Nephron (organoid): ENCODE data around the gene SLC23A1.
A peak's percentile ranks its signal among the peaks of the same experiment; 100 is the strongest.

Experiments used
- H3K27ac Mint-ChIP-seq, 3 experiments: 2 replicates each; pipeline ENCODE4 v1.8.0; 2020; ENCODE audit warnings: mixed read lengths in 3 of 3, mild to moderate bottlenecking in 2 of 3, moderate library complexity in 1 of 3
- H3K27me3 Mint-ChIP-seq: 2 replicates; pipeline ENCODE4 v1.8.0; 2021; ENCODE audit warnings: low read depth, mild to moderate bottlenecking, moderate library complexity, mixed read lengths
- H3K36me3 Mint-ChIP-seq: 2 replicates; pipeline ENCODE4 v1.8.0; 2020; ENCODE audit warnings: low read depth, mixed read lengths
- H3K4me1 Mint-ChIP-seq: 2 replicates; pipeline ENCODE4 v1.8.0; 2020; ENCODE audit warnings: mixed read lengths
- H3K4me3 Mint-ChIP-seq, 3 experiments: 2 replicates each; pipeline ENCODE4 v1.8.0; 2020; ENCODE audit warnings: mild to moderate bottlenecking in 3 of 3, mixed read lengths in 3 of 3, moderate library complexity in 2 of 3
- H3K9me3 Mint-ChIP-seq: 2 replicates; pipeline ENCODE4 v1.8.0; 2020; ENCODE audit warnings: mixed read lengths
- CTCF ChIP-seq, 3 experiments: fragments of 200-600 bp; sonication (generic); IDR thresholded peaks; one replicate each; pipeline ENCODE4 v1.5.0; 2021; ENCODE audit warnings: antibody characterized with exemption in 3 of 3; ENCODE audit not compliant: unreplicated experiment in 3 of 3

SLC23A1 gene

GRCh38 chr5:139383275-139383992 is at the start of gene SLC23A1:
Gene SLC23A1 (minus strand): TSS chr5:139383297. CDS start chr5:139383253, 44 bp downstream.
- no peaks in the 10 kb centered on the region for H3K27me3 Mint-ChIP-seq
- no peaks in the 10 kb centered on the region for H3K36me3 Mint-ChIP-seq
- no peaks in the 10 kb centered on the region for H3K9me3 Mint-ChIP-seq
- no peak within 1 kb of the TSS for H3K4me3 Mint-ChIP-seq
- peaks cover 12% of the 10 kb centered on the region for H3K4me1 Mint-ChIP-seq
- no peak for TF ChIP-seq CTCF (IDR thresholded peaks at IDR 0.05; ENCODE audit: unreplicated experiment in 3 of 3)
- peak within 1 kb of the TSS; percentile 86 to 94 (median 88) for H3K27ac Mint-ChIP-seq

DNA sequence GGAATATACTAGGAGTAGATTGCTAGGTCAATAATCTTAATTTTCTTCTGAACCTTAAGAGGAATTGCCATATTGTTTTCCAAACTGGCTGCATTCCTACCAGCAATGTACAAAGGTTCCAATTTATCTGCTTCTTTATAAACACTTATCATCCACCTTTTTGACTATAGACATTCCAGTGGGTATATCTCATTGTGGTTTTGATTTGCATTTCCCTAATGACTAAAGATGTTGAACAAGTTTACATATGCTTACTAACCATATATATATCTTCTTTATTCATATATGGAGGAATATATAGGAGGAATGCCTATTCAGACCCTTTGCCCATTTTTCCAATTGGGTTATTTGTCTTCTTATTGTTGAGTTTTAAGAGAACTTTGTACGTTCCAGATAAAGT is 48.6 kb upstream of the SLC23A1 start:
- Mint-ChIP-seq H3K9me3 (no peaks in the 10 kb centered on the region), H3K4me1 (no peaks in the 10 kb centered on the region), H3K36me3 (peaks cover 42% of the 10 kb centered on the region)

GRCh38 chr5:139430015-139430414 is 46.9 kb upstream of the SLC23A1 start:
- no peak for TF ChIP-seq CTCF (IDR thresholded peaks at IDR 0.05; ENCODE audit: unreplicated experiment in 3 of 3)
- Mint-ChIP-seq H3K4me1 (no peaks in the 10 kb centered on the region), H3K27me3 (no peaks in the 10 kb centered on the region), H3K27ac (no peak overlapping the region), H3K36me3 (peaks cover 49% of the 10 kb centered on the region), H3K9me3 (no peaks in the 10 kb centered on the region), H3K4me3 (no peak overlapping the region)

More for the DNA sequence above, 48.6 kb upstream of the SLC23A1 start:
- Mint-ChIP-seq H3K4me3 (no peak overlapping the region), H3K27me3 (no peaks in the 10 kb centered on the region), H3K27ac (no peak overlapping the region)
- TF ChIP-seq CTCF (IDR thresholded peaks at IDR 0.05; ENCODE audit: unreplicated experiment in 3 of 3), result no peak

- Mint-ChIP-seq H3K36me3 (peaks cover 60% of the 10 kb centered on the region), H3K4me3 (no peak overlapping the region), H3K27ac (no peak overlapping the region), H3K27me3 (no peaks in the 10 kb centered on the region), H3K4me1 (peaks cover 14% of the 10 kb centered on the region), H3K9me3 (no peaks in the 10 kb centered on the region)
- no peak for TF ChIP-seq CTCF (IDR thresholded peaks at IDR 0.05; ENCODE audit: unreplicated experiment in 3 of 3)
Observed at GRCh38 chr5:139426203-139426885, 43.2 kb upstream of the SLC23A1 start.

DNA sequence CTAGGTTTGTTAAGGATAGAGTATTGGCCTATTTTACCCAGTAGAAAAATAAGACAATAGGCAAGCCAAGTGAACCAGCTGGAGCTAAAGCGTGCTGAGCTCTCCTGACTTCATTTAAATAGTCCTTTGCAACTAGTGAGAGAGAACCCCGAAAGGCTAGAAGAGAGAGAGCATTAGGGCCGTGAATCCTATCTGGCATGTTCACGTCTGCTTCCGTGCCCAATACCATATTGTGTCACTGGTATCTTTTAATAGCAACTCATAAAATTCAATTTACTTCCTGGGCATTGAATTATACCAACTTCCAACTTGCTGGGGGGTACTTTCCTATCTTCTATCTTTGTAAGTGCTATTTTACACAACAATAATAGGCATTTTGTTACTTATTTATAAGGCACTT is 42.4 kb upstream of the SLC23A1 start:
- peaks cover 62% of the 10 kb centered on the region for H3K36me3 Mint-ChIP-seq
- TF ChIP-seq CTCF (IDR thresholded peaks at IDR 0.05; ENCODE audit: unreplicated experiment in 3 of 3), result no peak

More for the DNA sequence above, 42.4 kb upstream of the SLC23A1 start:
- Mint-ChIP-seq H3K4me3 (no peak overlapping the region), H3K4me1 (peaks cover 15% of the 10 kb centered on the region), H3K27me3 (no peaks in the 10 kb centered on the region), H3K27ac (no peak overlapping the region), H3K9me3 (no peaks in the 10 kb centered on the region)
